DOHH2 (cell line): ENCODE data around the gene TRIM40.

ENCODE experiments used
- H3F3A ChIP-seq: fragments of 200-600 bp; sonication (generic), shearing (Covaris generic); 2 replicates; pipeline ENCODE4 v1.6.0; 2016; ENCODE audit warnings: antibody characterized with exemption, mild to moderate bottlenecking; ENCODE audit not compliant: control insufficient read depth, insufficient read depth
- H3K27ac ChIP-seq: fragments of 200-600 bp; sonication (generic); 2 replicates; pipeline ENCODE4 v1.5.1; 2014; ENCODE audit warnings: low read depth, mild to moderate bottlenecking, low read length, moderate library complexity
- H3K27me3 ChIP-seq: fragments of 200-600 bp; sonication (generic); 2 replicates; pipeline ENCODE4 v1.6.1; 2014; ENCODE audit warnings: mild to moderate bottlenecking, low read length, mixed read lengths; ENCODE audit not compliant: control insufficient read depth
- H3K36me3 ChIP-seq: fragments of 200-600 bp; sonication (generic); 2 replicates; pipeline ENCODE4 v1.6.1; 2014; ENCODE audit warnings: mild to moderate bottlenecking, low read length, moderate library complexity, mixed read lengths; ENCODE audit not compliant: control insufficient read depth
- H3K4me1 ChIP-seq: fragments of 200-600 bp; sonication (generic); 2 replicates; pipeline ENCODE4 v1.6.1; 2014; ENCODE audit warnings: mild to moderate bottlenecking, low read length, mixed read lengths; ENCODE audit not compliant: control insufficient read depth
- H3K4me2 ChIP-seq: fragments of 200-600 bp; sonication (generic); 2 replicates; pipeline ENCODE4 v1.6.0; 2014; ENCODE audit warnings: mild to moderate bottlenecking, low read length, moderate library complexity
- H3K4me3 ChIP-seq: fragments of 200-600 bp; sonication (generic); 2 replicates; pipeline ENCODE4 v1.5.1; 2014; ENCODE audit warnings: mild to moderate bottlenecking, low read length, mixed read lengths
- H3K79me2 ChIP-seq: fragments of 200-600 bp; sonication (generic); 2 replicates; pipeline ENCODE4 v1.6.1; 2014; ENCODE audit warnings: mild to moderate bottlenecking, low read length, mixed read lengths; ENCODE audit not compliant: control insufficient read depth
- H3K9me2 ChIP-seq: fragments of 200-600 bp; sonication (generic); replicated peaks from 2 replicates; pipeline ENCODE4 v1.6.1; 2014; ENCODE audit warnings: mild to moderate bottlenecking, low read length, mixed read lengths; ENCODE audit not compliant: control insufficient read depth
- H3K9me3 ChIP-seq: fragments of 200-600 bp; sonication (generic); 2 replicates; pipeline ENCODE4 v1.6.1; 2014; ENCODE audit warnings: antibody characterized with exemption, low read length, mixed read lengths; ENCODE audit not compliant: control insufficient read depth, insufficient read depth
- H4K20me1 ChIP-seq: fragments of 200-600 bp; sonication (generic); 2 replicates; pipeline ENCODE4 v1.6.0; 2014; ENCODE audit warnings: low read depth, mild to moderate bottlenecking, antibody characterized with exemption, low read length, moderate library complexity; ENCODE audit not compliant: control insufficient read depth, insufficient read depth
- CTCF ChIP-seq: fragments of 200-600 bp; sonication (generic); IDR thresholded peaks from one replicate; pipeline ENCODE4 v1.5.1; 2014; ENCODE audit warnings: antibody characterized with exemption, mild to moderate bottlenecking, low read depth, low read length; ENCODE audit not compliant: poor library complexity, severe bottlenecking
- EZH2phosphoT487 ChIP-seq: fragments of 200-600 bp; sonication (generic); IDR thresholded peaks from 2 replicates; pipeline ENCODE4 v1.6.1; 2017; ENCODE audit warnings: borderline replicate concordance, mild to moderate bottlenecking, antibody characterized with exemption, low read length, moderate library complexity, mixed read lengths

Gene TRIM40

GRCh38 chr6:30092852-30093543 lies 42.9 kb upstream of the TRIM40 start:
- Histone ChIP-seq H3K4me3 (no peak overlapping the region), H3K27me3 (peaks cover 55% of the 10 kb centered on the region)

GRCh38 chr6:30093951-30094661 lies 41.8 kb upstream of the TRIM40 start:
- Histone ChIP-seq H3K27ac (no peak overlapping the region), H3F3A (no peaks in the 10 kb centered on the region), H3K9me2 (no peaks in the 10 kb centered on the region), H4K20me1 (no peaks in the 10 kb centered on the region), H3K4me2 (no peak overlapping the region), H3K27me3 (peaks cover 60% of the 10 kb centered on the region), H3K9me3 (no peaks in the 10 kb centered on the region; the same call in 1 of the 2 replicates), H3K4me1 (no peaks in the 10 kb centered on the region), H3K79me2 (no peaks in the 10 kb centered on the region), H3K36me3 (no peaks in the 10 kb centered on the region), H3K4me3 (no peak overlapping the region)
- TF ChIP-seq EZH2phosphoT487: no peak
- no peak for TF ChIP-seq CTCF

More at GRCh38 chr6:30092852-30093543, 42.9 kb upstream of the TRIM40 start:
- Histone ChIP-seq H3K27ac (no peak overlapping the region), H3K4me1 (no peaks in the 10 kb centered on the region), H3K4me2 (no peak overlapping the region), H3K79me2 (no peaks in the 10 kb centered on the region), H3K9me2 (no peaks in the 10 kb centered on the region), H3F3A (no peaks in the 10 kb centered on the region), H4K20me1 (no peaks in the 10 kb centered on the region), H3K9me3 (no peaks in the 10 kb centered on the region; the same call in 1 of the 2 replicates), H3K36me3 (no peaks in the 10 kb centered on the region)
- TF ChIP-seq EZH2phosphoT487: no peak
- no peak for TF ChIP-seq CTCF

- Histone ChIP-seq H3K79me2 (no peaks in the 10 kb centered on the region), H3K9me2 (no peaks in the 10 kb centered on the region), H3K27ac (no peak overlapping the region), H3K4me2 (no peak overlapping the region), H3K4me1 (peaks cover 14% of the 10 kb centered on the region), H3K4me3 (no peak overlapping the region), H3F3A (no peaks in the 10 kb centered on the region), H3K27me3 (peaks cover 71% of the 10 kb centered on the region), H4K20me1 (no peaks in the 10 kb centered on the region), H3K36me3 (no peaks in the 10 kb centered on the region), H3K9me3 (no peaks in the 10 kb centered on the region; the same call in 1 of the 2 replicates)
- TF ChIP-seq CTCF (no peak), EZH2phosphoT487 (no peak)
Observed at GRCh38 chr6:30096829-30097228, 39.1 kb upstream of the TRIM40 start.
